SK-MEL-5 (cell line): Measurements from ENCODE around the gene TOM1L2. TPM values are rescaled to one million over a fixed set of nuclear protein-coding genes. Genes with fewer than 3 reads are reported as not detected.

Experiments
- DNase-seq: peaks from one replicate; pipeline ENCODE4 v3.0.0-alpha.2; 2016; ENCODE audit warnings: low read depth, low spot score
- in situ Hi-C: cut with HindIII; loops from 2 replicates; pipeline ENCODE4 v1.10.0; 2016; ENCODE audit warnings: low sequenced_read_pairs, high pct_unique_total_duplicates, low pct_unique_long_range_greater_than_20kb
- total RNA-seq: library from RNA; depleted of rRNA; stranded (reverse); fragments of >200 nt; shearing (Covaris generic); gene quantifications from 2 replicates; pipeline ENCODE4 v1.2.3, GENCODE V29; 2014

TOM1L2 gene
- total RNA-seq, 1 experiment from 2014 or later: 7.7 TPM

GRCh38 chr17:17827826-17828621, 144.2 kb downstream of the TOM1L2 start:
- in situ Hi-C loops: no loop called here

GRCh38 chr17:17826942-17827785, 145.0 kb downstream of the TOM1L2 start:
- in situ Hi-C loops: no loop called here
- DNase-seq: peak; percentile 72

More at GRCh38 chr17:17827826-17828621, 144.2 kb downstream of the TOM1L2 start:
- DNase-seq: no peak

- DNase-seq: no peak
- in situ Hi-C loops: no loop called here
These were observed 145.9 kb downstream of the TOM1L2 start for GRCh38 chr17:17826342-17826713.

- in situ Hi-C loops: no loop called here
- DNase-seq: no peak
These were observed 147.2 kb downstream of the TOM1L2 start for GRCh38 chr17:17824783-17825614.

GRCh38 chr17:17824119-17824782, 147.9 kb downstream of the TOM1L2 start:
- in situ Hi-C loops: no loop called here
- no peak for DNase-seq

DNA sequence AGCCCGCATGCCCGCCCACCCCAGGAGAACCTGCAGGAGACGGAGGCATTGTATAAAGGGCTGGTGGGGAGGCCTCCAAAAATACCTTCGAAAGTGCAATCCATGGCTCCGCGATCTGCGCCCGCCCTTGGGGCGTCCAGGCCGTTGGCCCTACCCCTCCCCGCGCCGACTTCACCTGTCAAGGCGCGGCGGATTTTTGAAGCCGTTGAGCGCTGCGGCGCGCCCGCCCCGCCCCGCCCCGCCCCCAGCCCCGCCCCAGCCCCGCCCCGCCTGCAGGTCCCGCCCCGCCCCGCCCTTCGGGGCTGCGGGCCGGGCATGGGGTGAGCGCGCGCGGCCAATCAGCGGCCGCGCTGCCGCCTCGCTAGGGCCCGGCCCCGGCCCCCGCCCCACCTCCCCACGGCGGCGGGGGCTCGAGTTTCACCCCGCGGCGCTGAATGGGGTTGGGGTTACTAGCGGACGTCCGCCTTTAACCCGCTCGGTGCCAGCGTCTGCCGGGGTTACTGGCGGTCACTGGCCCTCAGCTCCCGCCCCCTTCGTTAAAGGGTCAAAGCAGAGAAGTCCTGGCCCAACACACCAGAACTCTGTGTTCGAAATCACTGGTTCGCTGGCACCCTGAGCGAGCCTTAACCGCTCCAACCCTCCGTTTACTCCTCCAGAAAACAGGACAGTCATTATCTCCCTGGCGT, 148.6 kb downstream of the TOM1L2 start:
- DNase-seq: peak; percentile 90
- in situ Hi-C loops: no loop called here

- in situ Hi-C loops: no loop called here
- no peak for DNase-seq
These were observed 149.6 kb downstream of the TOM1L2 start for GRCh38 chr17:17822616-17823015.

DNA sequence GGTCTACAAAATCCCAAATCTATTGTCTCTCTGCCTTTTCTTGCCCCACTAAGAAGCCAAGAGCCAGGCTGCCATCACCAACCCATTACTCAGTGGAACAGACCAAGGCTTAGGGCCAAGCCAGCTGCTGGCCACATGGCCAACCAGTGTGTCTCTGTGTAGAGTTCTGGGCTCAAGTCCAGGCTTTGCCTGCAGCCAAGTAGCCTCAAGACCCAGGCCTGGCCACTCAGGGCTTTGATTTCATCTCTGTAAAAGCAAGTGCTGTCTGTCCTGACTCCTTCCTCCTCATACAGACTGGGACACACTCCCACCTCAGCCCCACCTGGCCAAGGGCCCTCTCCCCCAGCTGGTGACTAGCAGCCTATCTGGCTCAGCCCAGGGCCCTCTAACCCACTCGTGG, 150.0 kb downstream of the TOM1L2 start:
- peak; percentile 46 for DNase-seq
- in situ Hi-C loops: no loop called here

DNA sequence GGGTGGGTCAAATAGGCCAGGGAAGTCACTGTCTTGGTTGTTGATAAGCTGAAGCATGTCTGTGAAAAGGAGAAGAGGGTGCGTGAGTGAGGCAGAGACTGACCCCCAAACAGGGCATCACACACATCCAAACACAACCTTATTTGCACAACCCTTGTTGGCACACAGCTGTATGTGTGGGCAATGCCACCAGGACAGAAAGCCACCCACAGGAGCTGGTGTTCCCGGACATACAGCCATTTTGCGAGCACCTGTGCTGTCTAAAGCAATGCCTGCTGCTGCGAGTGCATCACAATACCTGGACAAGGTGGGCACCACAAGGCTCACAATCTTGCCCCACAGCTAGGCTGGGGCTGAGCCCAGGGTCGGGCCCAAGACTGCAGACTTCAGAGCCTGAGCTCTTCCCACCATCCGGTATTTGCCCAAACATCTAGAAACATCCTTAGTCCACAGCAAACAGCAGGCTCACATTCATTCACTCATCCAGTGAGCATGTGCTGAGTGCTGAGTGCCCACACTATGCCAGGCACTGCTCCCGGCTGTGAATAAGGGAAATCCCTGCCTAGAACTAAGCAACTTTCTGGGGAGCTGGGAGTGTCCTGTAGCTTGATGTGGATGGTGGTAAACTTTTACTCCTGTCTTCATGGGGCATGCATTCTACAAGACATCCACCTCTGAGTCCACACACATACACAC, 151.6 kb downstream of the TOM1L2 start:
- no peak for DNase-seq
- in situ Hi-C loops: no loop called here

DNA sequence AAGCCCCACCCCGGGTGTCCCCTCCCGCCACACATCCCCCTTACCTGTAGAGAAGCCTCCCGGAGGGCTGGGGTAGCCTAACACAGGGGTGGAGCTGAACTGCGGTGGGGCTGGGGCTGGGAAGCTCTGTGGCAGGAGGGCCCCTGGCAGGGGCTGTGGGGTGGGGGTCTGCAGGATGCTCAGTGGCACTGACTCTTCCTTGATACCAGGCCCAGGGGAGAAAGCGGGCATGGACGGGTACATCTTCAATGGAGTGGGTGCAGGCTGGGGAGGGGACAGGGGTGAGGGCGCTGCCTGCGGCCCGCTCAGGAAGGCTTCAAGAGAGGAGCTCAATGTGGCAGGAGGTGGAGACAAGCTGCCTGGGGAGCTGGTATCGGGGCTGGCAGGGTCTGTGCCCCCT, 152.2 kb downstream of the TOM1L2 start:
- in situ Hi-C loops: no loop called here
- no peak for DNase-seq

- in situ Hi-C loops: no loop called here
- DNase-seq: peak; percentile 74
These were observed 152.6 kb downstream of the TOM1L2 start for GRCh38 chr17:17819561-17819995.

DNA sequence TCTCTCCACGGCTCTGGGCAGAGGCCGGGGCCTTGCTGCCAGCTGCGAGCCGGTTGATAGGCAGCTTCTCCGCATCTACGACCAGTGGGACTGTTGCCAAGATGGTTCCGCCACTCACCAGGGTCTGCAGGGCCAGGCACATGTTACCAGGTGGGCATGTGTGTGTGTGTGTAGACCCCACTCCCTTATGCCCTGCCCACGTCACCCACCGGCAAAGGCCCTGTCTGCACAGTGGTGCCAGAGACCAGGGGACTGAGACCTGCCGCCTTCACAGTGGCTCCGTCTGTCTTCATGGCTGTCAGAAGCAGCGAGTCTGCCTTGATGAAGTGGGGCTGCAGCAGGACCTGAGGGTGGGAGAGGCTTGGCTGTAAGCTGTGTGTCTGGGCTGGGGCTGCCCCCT, 153.1 kb downstream of the TOM1L2 start:
- in situ Hi-C loops: no loop called here
- DNase-seq: no peak

- in situ Hi-C loops: no loop called here
These were observed 154.1 kb downstream of the TOM1L2 start for GRCh38 chr17:17818088-17818526.

DNA sequence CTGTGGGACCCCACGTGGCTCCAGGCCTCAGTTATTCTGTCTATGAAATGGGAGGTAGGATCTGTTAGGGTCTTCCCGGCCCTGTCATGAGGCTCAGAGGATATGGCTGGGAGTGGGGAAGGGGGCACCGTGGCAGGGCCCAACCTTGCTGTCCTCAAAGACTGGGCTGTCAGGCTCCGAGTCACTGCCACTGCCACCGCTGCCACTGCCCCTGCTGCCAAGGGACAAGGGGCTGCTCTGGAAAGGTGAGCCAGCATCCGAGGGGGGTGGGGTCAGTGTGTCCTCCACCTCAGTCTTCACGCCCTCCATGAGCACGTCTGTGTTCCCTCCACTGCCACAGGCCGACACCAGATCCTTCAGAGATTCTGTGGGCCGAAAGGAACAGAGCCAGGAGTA, 154.7 kb downstream of the TOM1L2 start:
- DNase-seq: no peak
- in situ Hi-C loops: no loop called here

More at GRCh38 chr17:17818088-17818526, 154.1 kb downstream of the TOM1L2 start:
- peak; percentile 70 for DNase-seq

DNA sequence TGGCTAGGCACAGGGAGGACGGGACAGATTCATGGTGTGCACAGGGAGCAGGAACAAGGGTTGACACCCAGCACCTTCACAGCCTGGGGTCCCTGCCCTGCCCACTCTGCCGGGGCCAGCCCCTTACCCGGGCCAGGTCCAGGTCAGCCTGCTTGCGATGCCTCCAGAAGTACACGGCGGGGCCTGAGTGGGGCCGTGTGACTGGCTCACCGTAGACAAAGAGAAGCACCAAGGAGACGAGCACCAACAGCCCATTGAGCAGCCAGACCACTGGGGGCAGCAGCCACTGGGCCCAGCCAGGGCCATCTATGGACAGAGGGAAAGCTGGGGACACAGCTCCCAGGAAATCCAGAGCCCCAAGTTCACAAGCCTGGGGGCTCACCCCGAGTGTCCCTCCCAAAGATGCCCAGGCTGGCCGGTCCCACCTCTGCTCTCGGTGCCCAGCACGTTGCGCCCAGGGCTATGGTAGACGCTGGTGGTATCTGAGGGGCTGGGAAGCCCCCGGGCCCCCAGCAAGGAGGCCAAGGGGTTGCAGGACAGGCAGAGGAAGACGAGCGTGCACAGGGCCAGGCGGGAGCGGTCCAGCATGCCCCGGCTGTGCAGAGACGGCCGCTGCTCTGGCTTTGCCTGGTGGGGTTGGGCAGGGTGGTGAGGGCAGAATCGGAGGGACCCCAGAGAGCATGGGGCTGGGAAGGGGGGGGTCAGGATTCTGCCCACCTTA, 155.2 kb downstream of the TOM1L2 start:
- in situ Hi-C loops: no loop called here
- DNase-seq: no peak
